Measurements from ENCODE around the gene CTTNBP2.
A peak's percentile ranks its signal among the peaks of the same experiment; 100 is the strongest.

CTTNBP2 gene

GRCh38 chr7:117777335-117778142 lies 95.7 kb downstream of the CTTNBP2 start:
- H3K27me3 Mint-ChIP-seq = no peaks in the 10 kb centered on the region
- intact Hi-C loops (cut with micrococcal nuclease) = loop anchor here (10.0 kb wide), 1 partner anchor 57 kb away; no protein-coding TSS in a partner anchor
- peaks cover 49% of the 10 kb centered on the region for H3K4me1 Mint-ChIP-seq (ENCODE audit: low read depth)
- H3K4me3 Mint-ChIP-seq = no peak overlapping the region
- H3K9me3 Mint-ChIP-seq = peaks cover under 1% of the 10 kb centered on the region
- H3K27ac Mint-ChIP-seq = no peak overlapping the region
- peaks cover 82% of the 10 kb centered on the region for H3K36me3 Mint-ChIP-seq (ENCODE audit: low read depth)

- peaks cover 7% of the 10 kb centered on the region for H3K9me3 Mint-ChIP-seq
- intact Hi-C loops (cut with micrococcal nuclease) = loop anchor here (10.0 kb wide), 1 partner anchor 59 kb away; no protein-coding TSS in a partner anchor
- peaks cover 56% of the 10 kb centered on the region for H3K4me1 Mint-ChIP-seq (ENCODE audit: low read depth)
- H3K4me3 Mint-ChIP-seq = no peak overlapping the region
- no peaks in the 10 kb centered on the region for H3K27me3 Mint-ChIP-seq
- H3K27ac Mint-ChIP-seq = peak overlapping the region; percentile 91
- peaks cover 87% of the 10 kb centered on the region for H3K36me3 Mint-ChIP-seq (ENCODE audit: low read depth)
These were observed 97.0 kb downstream of the CTTNBP2 start for GRCh38 chr7:117776224-117776623.

GRCh38 chr7:117775801-117776200 lies 97.4 kb downstream of the CTTNBP2 start:
- intact Hi-C loops (cut with micrococcal nuclease) = loop anchor here (10.0 kb wide), 1 partner anchor 59 kb away; no protein-coding TSS in a partner anchor
- Mint-ChIP-seq H3K9me3 (peaks cover 7% of the 10 kb centered on the region), H3K4me1 (ENCODE audit: low read depth) (peaks cover 56% of the 10 kb centered on the region), H3K4me3 (no peak overlapping the region), H3K36me3 (ENCODE audit: low read depth) (peaks cover 87% of the 10 kb centered on the region), H3K27ac (peak overlapping the region; percentile 91), H3K27me3 (no peaks in the 10 kb centered on the region)

GRCh38 chr7:117774943-117775342 lies 98.3 kb downstream of the CTTNBP2 start:
- Mint-ChIP-seq H3K27ac (peak overlapping the region; percentile 91), H3K9me3 (peaks cover 7% of the 10 kb centered on the region), H3K4me3 (no peak overlapping the region), H3K27me3 (no peaks in the 10 kb centered on the region), H3K36me3 (ENCODE audit: low read depth) (peaks cover 88% of the 10 kb centered on the region), H3K4me1 (ENCODE audit: low read depth) (peaks cover 64% of the 10 kb centered on the region)
- intact Hi-C loops (cut with micrococcal nuclease) = loop anchor here (10.0 kb wide), 1 partner anchor 60 kb away; no protein-coding TSS in a partner anchor

- no peak overlapping the region for H3K4me3 Mint-ChIP-seq
- peaks cover 69% of the 10 kb centered on the region for H3K4me1 Mint-ChIP-seq (ENCODE audit: low read depth)
- H3K36me3 Mint-ChIP-seq (ENCODE audit: low read depth) = peaks cover 83% of the 10 kb centered on the region
- H3K27me3 Mint-ChIP-seq = no peaks in the 10 kb centered on the region
- peak overlapping the region; percentile 91 for H3K27ac Mint-ChIP-seq
- peaks cover 7% of the 10 kb centered on the region for H3K9me3 Mint-ChIP-seq
- intact Hi-C loops (cut with micrococcal nuclease) = loop anchor here (2.0 to 10.0 kb wide), 2 partner anchors 20 to 62 kb away; no protein-coding TSS in a partner anchor
These were observed 100.8 kb downstream of the CTTNBP2 start for GRCh38 chr7:117772421-117772820.

GRCh38 chr7:117771756-117772155 lies 101.5 kb downstream of the CTTNBP2 start:
- intact Hi-C loops (cut with micrococcal nuclease) = loop anchor here (2.0 to 10.0 kb wide), 2 partner anchors 19 to 63 kb away; no protein-coding TSS in a partner anchor
- peak overlapping the region; percentile 91 for H3K27ac Mint-ChIP-seq
- H3K27me3 Mint-ChIP-seq = no peaks in the 10 kb centered on the region
- H3K4me1 Mint-ChIP-seq (ENCODE audit: low read depth) = peaks cover 67% of the 10 kb centered on the region
- peaks cover 83% of the 10 kb centered on the region for H3K36me3 Mint-ChIP-seq (ENCODE audit: low read depth)
- H3K4me3 Mint-ChIP-seq = no peak overlapping the region
- H3K9me3 Mint-ChIP-seq = peaks cover 7% of the 10 kb centered on the region

GRCh38 chr7:117769085-117769484 lies 104.2 kb downstream of the CTTNBP2 start:
- intact Hi-C loops (cut with micrococcal nuclease) = no loop called here
- Mint-ChIP-seq H3K27ac (peak overlapping the region; percentile 44), H3K4me3 (no peak overlapping the region), H3K27me3 (no peaks in the 10 kb centered on the region), H3K36me3 (ENCODE audit: low read depth) (peaks cover 89% of the 10 kb centered on the region), H3K9me3 (peaks cover 11% of the 10 kb centered on the region), H3K4me1 (ENCODE audit: low read depth) (peaks cover 51% of the 10 kb centered on the region)

- no peak overlapping the region for H3K4me3 Mint-ChIP-seq
- peaks cover 91% of the 10 kb centered on the region for H3K36me3 Mint-ChIP-seq (ENCODE audit: low read depth)
- intact Hi-C loops (cut with micrococcal nuclease) = no loop called here
- H3K4me1 Mint-ChIP-seq (ENCODE audit: low read depth) = peaks cover 46% of the 10 kb centered on the region
- H3K9me3 Mint-ChIP-seq = peaks cover 18% of the 10 kb centered on the region
- peaks cover 5% of the 10 kb centered on the region for H3K27me3 Mint-ChIP-seq
- H3K27ac Mint-ChIP-seq = no peak overlapping the region
These were observed 105.3 kb downstream of the CTTNBP2 start for GRCh38 chr7:117767951-117768350.

- Mint-ChIP-seq H3K36me3 (ENCODE audit: low read depth) (peaks cover 91% of the 10 kb centered on the region), H3K4me3 (no peak overlapping the region), H3K27me3 (peaks cover 7% of the 10 kb centered on the region), H3K27ac (no peak overlapping the region), H3K4me1 (ENCODE audit: low read depth) (peaks cover 46% of the 10 kb centered on the region), H3K9me3 (peaks cover 11% of the 10 kb centered on the region)
- intact Hi-C loops (cut with micrococcal nuclease) = no loop called here
These were observed 106.3 kb downstream of the CTTNBP2 start for GRCh38 chr7:117766913-117767312.

GRCh38 chr7:117764031-117764430 lies 109.2 kb downstream of the CTTNBP2 start:
- Mint-ChIP-seq H3K27ac (no peak overlapping the region), H3K4me1 (ENCODE audit: low read depth) (peaks cover 26% of the 10 kb centered on the region), H3K9me3 (peaks cover 11% of the 10 kb centered on the region), H3K4me3 (no peak overlapping the region), H3K36me3 (ENCODE audit: low read depth) (peaks cover 99% of the 10 kb centered on the region), H3K27me3 (peaks cover 8% of the 10 kb centered on the region)
- intact Hi-C loops (cut with micrococcal nuclease) = no loop called here

- H3K36me3 Mint-ChIP-seq (ENCODE audit: low read depth) = peaks cover 96% of the 10 kb centered on the region
These were observed 111.2 kb downstream of the CTTNBP2 start for GRCh38 chr7:117762055-117762454.

GRCh38 chr7:117759950-117760640 lies 113.1 kb downstream of the CTTNBP2 start:
- Mint-ChIP-seq H3K9me3 (peaks cover 11% of the 10 kb centered on the region), H3K27me3 (peaks cover 8% of the 10 kb centered on the region), H3K36me3 (ENCODE audit: low read depth) (peaks cover 96% of the 10 kb centered on the region), H3K4me1 (ENCODE audit: low read depth) (peaks cover 37% of the 10 kb centered on the region), H3K4me3 (no peak overlapping the region), H3K27ac (no peak overlapping the region)
- intact Hi-C loops (cut with micrococcal nuclease) = no loop called here

More at GRCh38 chr7:117762055-117762454, 111.2 kb downstream of the CTTNBP2 start:
- H3K9me3 Mint-ChIP-seq = peaks cover 11% of the 10 kb centered on the region
- peaks cover 8% of the 10 kb centered on the region for H3K27me3 Mint-ChIP-seq
- peaks cover 21% of the 10 kb centered on the region for H3K4me1 Mint-ChIP-seq (ENCODE audit: low read depth)
- H3K4me3 Mint-ChIP-seq = no peak overlapping the region
- intact Hi-C loops (cut with micrococcal nuclease) = no loop called here
- peak overlapping the region; percentile 33 for H3K27ac Mint-ChIP-seq

GRCh38 chr7:117757440-117757839 lies 115.8 kb downstream of the CTTNBP2 start:
- H3K36me3 Mint-ChIP-seq (ENCODE audit: low read depth) = peaks cover 95% of the 10 kb centered on the region
- H3K4me3 Mint-ChIP-seq = no peak overlapping the region
- no peak overlapping the region for H3K27ac Mint-ChIP-seq
- peaks cover 10% of the 10 kb centered on the region for H3K9me3 Mint-ChIP-seq
- peaks cover 46% of the 10 kb centered on the region for H3K4me1 Mint-ChIP-seq (ENCODE audit: low read depth)
- intact Hi-C loops (cut with micrococcal nuclease) = no loop called here
- peaks cover 2% of the 10 kb centered on the region for H3K27me3 Mint-ChIP-seq

- H3K9me3 Mint-ChIP-seq = peaks cover 10% of the 10 kb centered on the region
These were observed 116.6 kb downstream of the CTTNBP2 start for GRCh38 chr7:117756586-117757085.

More at GRCh38 chr7:117756586-117757085, 116.6 kb downstream of the CTTNBP2 start:
- Mint-ChIP-seq H3K27me3 (no peaks in the 10 kb centered on the region), H3K4me3 (no peak overlapping the region), H3K36me3 (ENCODE audit: low read depth) (peaks cover 87% of the 10 kb centered on the region), H3K27ac (peak overlapping the region; percentile 20), H3K4me1 (ENCODE audit: low read depth) (peaks cover 43% of the 10 kb centered on the region)
- intact Hi-C loops (cut with micrococcal nuclease) = no loop called here
